Measurements from ENCODE around the gene TMEM97. TPM values are rescaled to one million over a fixed set of nuclear protein-coding genes. Genes with fewer than 3 reads are reported as not detected.
A peak's percentile ranks its signal among the peaks of the same experiment; 100 is the strongest.

The TMEM97 gene
- total RNA-seq, 4 donors from 2014 or later = 6.8 to 16.4 (median 13.0) TPM

GRCh38 chr17:28342313-28342712, 23.3 kb downstream of the TMEM97 start:
- Histone ChIP-seq H3K4me3 (no peak overlapping the region), H3K4me1 (peaks cover 7 to 51% (median 29%) of the 10 kb centered on the region in 3 donors), H3K27me3 (no peaks in the 10 kb centered on the region), H3K9me3 (no peaks in the 10 kb centered on the region), H3K27ac (no peak overlapping the region), H3K36me3 (peaks cover 30 to 79% (median 64%) of the 10 kb centered on the region in 3 donors)
- TF ChIP-seq POLR2A (IDR thresholded peaks at IDR 0.05) (no peak), CTCF (IDR thresholded peaks at IDR 0.05) (no peak)
- intact Hi-C loops (cut with DNase I) = no loop called here
- DNase-seq = no peak
- 85 to 92% methylated on average over 4 to 14 of the region's 14 CpGs for WGBS, 2 donors

GRCh38 chr17:28343491-28343932, 24.5 kb downstream of the TMEM97 start:
- H3K27ac ChIP-seq = no peak overlapping the region
- no peaks in the 10 kb centered on the region for H3K27me3 ChIP-seq
- no peaks in the 10 kb centered on the region for H3K9me3 ChIP-seq
- H3K36me3 ChIP-seq = peaks cover 40 to 91% (median 76%) of the 10 kb centered on the region in 3 donors
- intact Hi-C loops (cut with DNase I) = no loop called here
- H3K4me3 ChIP-seq = no peak overlapping the region
- no peak for DNase-seq
- peaks cover 5 to 47% (median 23%) of the 10 kb centered on the region in 3 donors for H3K4me1 ChIP-seq
- TF ChIP-seq POLR2A (IDR thresholded peaks at IDR 0.05) = no peak
- no peak for TF ChIP-seq CTCF (IDR thresholded peaks at IDR 0.05)
- WGBS, 2 donors = 73 to 74% methylated on average over 4 to 8 of the region's 10 CpGs

GRCh38 chr17:28344011-28344410, 25.0 kb downstream of the TMEM97 start:
- no peaks in the 10 kb centered on the region for H3K27me3 ChIP-seq
- H3K9me3 ChIP-seq = no peaks in the 10 kb centered on the region
- intact Hi-C loops (cut with DNase I) = no loop called here
- H3K27ac ChIP-seq = no peak overlapping the region
- H3K4me3 ChIP-seq = no peak overlapping the region
- DNase-seq = no peak
- peaks cover 5 to 42% (median 18%) of the 10 kb centered on the region in 3 donors for H3K4me1 ChIP-seq
- TF ChIP-seq CTCF (IDR thresholded peaks at IDR 0.05) (no peak), POLR2A (IDR thresholded peaks at IDR 0.05) (no peak)
- peaks cover 40 to 96% (median 81%) of the 10 kb centered on the region in 3 donors for H3K36me3 ChIP-seq
- 67% methylated on average over 4 of the region's 9 CpGs; no CpG with 5 or more reads in 1 of the 2 donors for WGBS, 2 donors

- Histone ChIP-seq H3K27ac (no peak overlapping the region), H3K27me3 (no peaks in the 10 kb centered on the region), H3K4me3 (no peak overlapping the region), H3K36me3 (peaks cover 40 to 100% (median 83%) of the 10 kb centered on the region in 3 donors), H3K9me3 (no peaks in the 10 kb centered on the region), H3K4me1 (peaks cover 5 to 37% (median 14%) of the 10 kb centered on the region in 3 donors)
- intact Hi-C loops (cut with DNase I) = no loop called here
- no peak for DNase-seq
- WGBS, 2 donors = 87 to 93% methylated on average over 3 to 12 of the region's 19 CpGs
- TF ChIP-seq CTCF (IDR thresholded peaks at IDR 0.05) (no peak), POLR2A (IDR thresholded peaks at IDR 0.05) (no peak)
Measured at GRCh38 chr17:28344435-28344901, 25.5 kb downstream of the TMEM97 start.

- Histone ChIP-seq H3K4me3 (no peak overlapping the region), H3K9me3 (no peaks in the 10 kb centered on the region), H3K27me3 (no peaks in the 10 kb centered on the region), H3K27ac (peak overlapping the region in 1 of 4 donors; percentile 70), H3K4me1 (peaks cover 5 to 26% (median 13%) of the 10 kb centered on the region in 3 donors), H3K36me3 (peaks cover 38 to 100% (median 80%) of the 10 kb centered on the region in 3 donors)
- TF ChIP-seq POLR2A (IDR thresholded peaks at IDR 0.05) (no peak), CTCF (IDR thresholded peaks at IDR 0.05) (no peak)
- DNase-seq = no peak
- intact Hi-C loops (cut with DNase I) = no loop called here
- WGBS, 2 donors = 66 to 77% methylated on average over 11 to 12 of the region's 13 CpGs
Measured at GRCh38 chr17:28345419-28346198, 26.6 kb downstream of the TMEM97 start.
